Muscle layer of duodenum (tissue), 2 donors: ENCODE results near the gene FAR2.
A peak's percentile ranks its signal among the peaks of the same experiment; 100 is the strongest.

Experiments
- H3K27ac ChIP-seq: one replicate; pipeline ENCODE4 v1.7.0; 2013; ENCODE audit warnings: mild to moderate bottlenecking, low read length
- H3K27me3 ChIP-seq: one replicate; pipeline ENCODE4 v1.7.0; 2013; ENCODE audit warnings: low read depth, mild to moderate bottlenecking, control low read depth, low read length
- H3K36me3 ChIP-seq, 2 donors: one replicate each; pipeline ENCODE4 v1.7.0; 2013; ENCODE audit warnings: low read length in 2 of 2, control low read depth in 1 of 2, mild to moderate bottlenecking in 1 of 2; ENCODE audit not compliant: insufficient read depth in 2 of 2, control insufficient read depth in 1 of 2
- H3K4me1 ChIP-seq, 2 donors: one replicate each; pipeline ENCODE4 v1.7.0; 2013; ENCODE audit warnings: low read length in 2 of 2, mild to moderate bottlenecking in 2 of 2, control low read depth in 1 of 2, moderate library complexity in 1 of 2; ENCODE audit not compliant: insufficient read depth in 2 of 2, control insufficient read depth in 1 of 2
- H3K4me3 ChIP-seq, 2 donors: one replicate each; pipeline ENCODE4 v1.7.0; 2013; ENCODE audit warnings: low read length in 2 of 2, low read depth in 1 of 2, mild to moderate bottlenecking in 1 of 2
- H3K9me3 ChIP-seq, 2 donors: one replicate each; pipeline ENCODE4 v1.7.0; 2013; ENCODE audit warnings: low read length in 2 of 2, control low read depth in 1 of 2, mild to moderate bottlenecking in 1 of 2; ENCODE audit not compliant: control insufficient read depth in 1 of 2
- donor health status: healthy.

FAR2 gene

DNA sequence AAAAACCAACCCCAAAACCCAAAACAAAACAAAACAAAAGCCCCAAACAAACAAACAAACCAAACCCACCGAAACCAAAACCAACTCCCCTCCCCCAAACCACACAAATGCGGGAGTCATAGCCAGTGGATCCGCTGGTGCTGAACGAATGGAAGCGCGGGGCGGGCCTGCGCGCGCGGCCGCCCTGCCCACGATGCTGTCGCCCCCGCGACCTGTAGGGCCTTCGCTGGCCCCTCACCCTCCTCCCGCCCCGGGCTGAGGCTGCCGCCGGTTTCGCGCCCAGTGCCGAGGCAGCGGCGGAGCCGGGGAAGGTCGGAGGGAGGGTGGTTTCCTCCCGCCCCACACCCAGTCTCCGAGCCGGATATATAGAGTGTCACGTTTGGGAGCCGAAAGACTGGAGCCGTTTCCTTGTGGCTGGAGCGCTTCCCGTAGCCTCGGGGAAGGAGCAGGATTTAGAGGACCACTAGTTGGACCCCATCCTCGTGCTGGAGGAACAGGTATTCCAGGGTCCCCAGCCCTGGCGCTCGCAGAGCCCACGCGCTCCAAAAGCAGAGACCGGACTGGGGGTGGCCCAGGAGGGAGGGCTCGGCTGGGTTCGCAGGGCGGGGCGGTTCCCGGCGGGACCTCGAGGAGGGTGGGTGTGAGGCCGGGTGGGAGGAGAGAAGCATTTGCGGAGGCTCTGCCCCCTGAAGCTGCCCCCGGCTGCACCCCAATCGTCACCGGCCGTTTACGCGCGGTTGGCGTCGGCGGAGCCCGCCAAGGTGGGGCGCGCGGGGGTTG is at the start of gene FAR2:
FAR2 (plus strand) TSS at position 368 of the 780 bp plus-strand sequence. CDS start 121,172 bp downstream, outside the sequence.
- Histone ChIP-seq H3K27me3 (no peaks in the 10 kb centered on the region), H3K9me3 (no peaks in the 10 kb centered on the region), H3K27ac (peak within 1 kb of the TSS; percentile 94), H3K4me3 (peak within 1 kb of the TSS; percentile 88 to 93), H3K36me3 (no peaks in the 10 kb centered on the region), H3K4me1 (peaks cover 13 to 21% of the 10 kb centered on the region in 2 donors)

DNA sequence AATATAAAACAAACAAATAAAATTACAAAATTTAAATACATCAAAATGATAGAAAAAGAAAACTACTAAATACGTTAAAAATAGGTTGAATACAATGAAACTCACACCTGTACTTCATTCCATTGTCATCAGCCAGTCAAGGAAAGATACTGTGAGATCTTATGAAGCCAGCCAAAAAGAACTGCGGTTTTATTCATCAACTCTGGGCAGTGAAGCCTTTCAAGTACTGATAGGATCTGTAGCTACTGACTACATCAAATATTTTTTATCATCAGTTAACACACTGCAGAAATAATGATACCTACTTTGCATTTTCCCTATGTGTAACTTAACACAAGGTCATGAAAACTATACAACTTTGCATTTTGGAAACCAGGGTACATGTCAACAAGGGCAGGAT is 46.3 kb upstream of the FAR2 start:
- H3K9me3 ChIP-seq: no peaks in the 10 kb centered on the region
- no peaks in the 10 kb centered on the region for H3K27me3 ChIP-seq
- no peaks in the 10 kb centered on the region for H3K36me3 ChIP-seq
- no peak overlapping the region for H3K4me3 ChIP-seq
- no peak overlapping the region for H3K27ac ChIP-seq
- no peaks in the 10 kb centered on the region for H3K4me1 ChIP-seq

DNA sequence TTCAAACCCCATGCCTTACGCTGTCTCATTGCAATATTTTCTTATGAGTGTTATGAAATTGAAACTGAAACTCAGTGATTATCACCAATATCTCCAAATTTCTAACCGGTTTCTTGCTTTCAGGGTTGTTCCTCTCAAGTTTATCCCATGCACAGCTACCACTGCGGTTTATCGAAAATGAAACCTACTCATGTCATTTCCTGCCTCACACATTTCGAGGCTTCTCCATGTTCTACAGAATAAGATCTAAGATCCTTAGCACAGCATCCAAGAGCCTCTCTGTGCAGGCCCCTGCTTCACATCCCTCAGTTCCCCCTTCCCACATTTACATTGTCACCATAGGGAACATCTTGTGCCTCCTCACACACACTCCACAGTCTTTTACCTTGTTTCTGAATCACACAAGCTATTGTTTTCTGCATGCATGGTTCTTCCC is 45.5 kb upstream of the FAR2 start:
- no peak overlapping the region for H3K27ac ChIP-seq

DNA sequence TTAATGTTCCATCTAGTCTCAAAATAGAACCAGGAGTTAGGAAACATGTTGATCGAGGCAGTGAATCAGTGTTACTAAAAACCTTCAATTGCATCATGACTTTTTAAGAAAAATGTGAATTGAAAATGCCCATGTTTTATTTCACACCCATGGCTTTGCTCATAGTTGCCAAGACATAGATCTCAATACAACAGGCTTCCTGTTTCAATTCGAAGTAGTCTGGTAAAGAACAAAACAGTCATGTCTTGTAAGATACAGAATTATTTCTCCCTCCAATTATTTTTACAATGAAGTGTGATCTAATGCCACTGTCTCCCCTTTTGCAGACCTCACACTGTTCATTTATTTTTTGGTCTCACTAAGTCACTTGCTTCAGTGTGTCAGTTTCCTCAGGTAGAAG is 44.6 kb upstream of the FAR2 start:
- Histone ChIP-seq H3K4me3 (no peak overlapping the region), H3K27me3 (no peaks in the 10 kb centered on the region), H3K27ac (no peak overlapping the region), H3K36me3 (no peaks in the 10 kb centered on the region), H3K4me1 (no peaks in the 10 kb centered on the region), H3K9me3 (no peaks in the 10 kb centered on the region)

More for the DNA sequence above, 45.5 kb upstream of the FAR2 start:
- no peak overlapping the region for H3K4me3 ChIP-seq
- no peaks in the 10 kb centered on the region for H3K27me3 ChIP-seq
- H3K9me3 ChIP-seq: no peaks in the 10 kb centered on the region
- no peaks in the 10 kb centered on the region for H3K36me3 ChIP-seq
- H3K4me1 ChIP-seq: no peaks in the 10 kb centered on the region

DNA sequence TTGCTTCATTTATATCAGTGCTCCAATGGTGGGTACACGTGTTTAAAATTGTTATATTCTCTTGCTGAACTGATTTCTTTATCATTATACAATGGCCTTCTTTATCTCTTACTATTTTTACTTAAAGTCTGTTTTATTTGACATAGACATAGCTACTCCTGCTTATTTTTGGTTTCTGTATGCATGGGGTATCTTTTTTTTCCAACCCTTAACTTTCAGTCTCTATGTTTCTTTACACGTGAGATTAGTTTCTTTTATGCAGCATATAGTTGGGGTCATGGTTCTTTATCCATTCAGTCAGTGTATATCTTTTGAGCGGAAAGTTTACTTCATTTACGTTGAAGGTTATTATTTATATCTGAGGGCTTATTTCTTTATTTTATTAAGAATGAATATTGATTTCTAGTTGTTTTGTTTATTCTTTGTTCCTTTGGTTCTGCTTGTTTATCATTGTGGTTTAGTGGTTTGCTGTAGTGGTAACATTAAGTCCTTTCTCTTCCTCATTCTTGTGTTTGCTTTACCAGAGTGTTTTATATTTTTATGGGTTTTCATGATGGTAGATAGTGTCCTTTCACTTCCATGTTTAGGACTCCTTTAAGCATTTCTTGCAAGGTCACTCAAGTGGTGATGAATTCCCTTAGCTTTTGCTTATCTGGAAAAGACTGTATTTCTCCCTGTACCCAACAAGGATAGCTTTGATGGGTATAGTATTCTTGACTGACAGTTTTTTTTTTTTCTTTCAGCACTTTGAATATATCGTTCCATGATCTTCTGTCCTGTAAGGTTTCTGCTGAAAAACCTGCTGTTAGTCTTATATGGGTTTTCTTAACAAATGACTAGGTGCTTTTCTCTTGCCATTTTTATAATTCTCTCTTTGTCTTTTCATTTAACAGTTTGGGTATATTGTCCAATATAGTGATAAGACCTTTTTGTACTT is 38.3 kb upstream of the FAR2 start:
- H3K27me3 ChIP-seq: no peaks in the 10 kb centered on the region
- no peak overlapping the region for H3K4me3 ChIP-seq
- peaks cover 0 to 4% of the 10 kb centered on the region in 2 donors for H3K9me3 ChIP-seq
- H3K27ac ChIP-seq: no peak overlapping the region
- H3K36me3 ChIP-seq: no peaks in the 10 kb centered on the region
- H3K4me1 ChIP-seq: no peaks in the 10 kb centered on the region

DNA sequence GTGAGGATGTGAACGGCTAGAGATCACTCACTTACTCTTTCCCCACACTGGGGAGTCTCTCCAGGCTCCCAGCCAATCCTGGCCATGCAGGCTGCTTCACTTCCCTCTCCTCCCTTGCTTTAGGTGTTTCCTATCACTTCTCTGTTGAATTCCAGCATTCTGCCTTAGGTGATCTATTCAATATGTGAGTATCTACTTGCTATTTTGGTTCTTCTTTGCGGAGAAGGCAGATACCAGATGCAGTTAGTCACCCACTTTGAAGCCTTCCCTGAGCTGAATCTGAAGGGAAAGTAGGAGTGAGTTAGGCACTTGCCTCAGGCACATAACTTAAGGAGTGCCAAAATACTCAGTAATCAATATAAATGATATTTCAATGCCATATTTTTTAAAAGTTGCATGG is 36.0 kb upstream of the FAR2 start:
- H3K9me3 ChIP-seq: peaks cover 0 to 4% of the 10 kb centered on the region in 2 donors
- H3K27ac ChIP-seq: no peak overlapping the region
- H3K36me3 ChIP-seq: no peaks in the 10 kb centered on the region
- H3K27me3 ChIP-seq: no peaks in the 10 kb centered on the region
- H3K4me3 ChIP-seq: no peak overlapping the region
- H3K4me1 ChIP-seq: no peaks in the 10 kb centered on the region

DNA sequence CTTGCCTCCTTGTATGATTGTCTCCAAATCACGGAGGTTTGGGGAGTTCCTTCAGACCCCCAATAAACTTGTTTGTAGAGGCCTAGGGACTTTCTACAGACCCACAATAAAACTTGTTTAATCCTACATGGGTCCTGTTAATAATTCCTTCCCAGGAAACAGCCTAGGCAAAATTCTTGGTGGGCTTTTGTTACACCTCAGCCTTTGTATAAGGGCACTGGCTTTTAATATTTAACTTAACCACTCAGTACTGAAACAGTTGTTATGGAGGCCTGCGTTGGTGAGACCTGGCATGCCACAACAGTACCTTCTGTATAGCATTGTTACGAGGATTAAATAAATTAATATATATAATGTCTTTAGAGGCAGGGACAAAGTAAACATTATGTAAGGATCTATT is 32.7 kb upstream of the FAR2 start:
- Histone ChIP-seq H3K4me3 (no peak overlapping the region), H3K27ac (no peak overlapping the region), H3K4me1 (no peaks in the 10 kb centered on the region), H3K27me3 (no peaks in the 10 kb centered on the region), H3K36me3 (no peaks in the 10 kb centered on the region), H3K9me3 (no peaks in the 10 kb centered on the region)

DNA sequence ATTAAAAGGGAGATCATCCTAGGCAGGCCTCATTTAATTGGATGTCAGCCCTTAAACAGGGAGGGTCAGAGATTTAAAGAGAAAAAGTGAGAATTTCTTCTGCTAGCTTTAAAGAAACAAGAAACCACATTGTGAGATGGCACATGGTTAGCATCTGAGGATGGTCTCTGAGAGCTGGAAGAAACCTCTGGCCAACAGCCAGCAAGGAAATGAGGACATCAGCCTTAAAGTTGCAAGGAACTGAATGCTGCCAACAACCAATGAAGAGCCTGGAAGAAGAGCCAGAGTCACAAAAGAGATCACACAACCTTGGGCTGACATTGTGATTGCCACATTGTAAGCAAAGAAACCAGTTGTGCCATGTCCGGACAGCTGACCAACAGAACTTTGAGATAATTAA is 17.5 kb upstream of the FAR2 start:
- H3K27me3 ChIP-seq: no peaks in the 10 kb centered on the region
- H3K9me3 ChIP-seq: no peaks in the 10 kb centered on the region
- H3K4me1 ChIP-seq: no peaks in the 10 kb centered on the region
- no peak overlapping the region for H3K27ac ChIP-seq
- no peak overlapping the region for H3K4me3 ChIP-seq
- no peaks in the 10 kb centered on the region for H3K36me3 ChIP-seq

DNA sequence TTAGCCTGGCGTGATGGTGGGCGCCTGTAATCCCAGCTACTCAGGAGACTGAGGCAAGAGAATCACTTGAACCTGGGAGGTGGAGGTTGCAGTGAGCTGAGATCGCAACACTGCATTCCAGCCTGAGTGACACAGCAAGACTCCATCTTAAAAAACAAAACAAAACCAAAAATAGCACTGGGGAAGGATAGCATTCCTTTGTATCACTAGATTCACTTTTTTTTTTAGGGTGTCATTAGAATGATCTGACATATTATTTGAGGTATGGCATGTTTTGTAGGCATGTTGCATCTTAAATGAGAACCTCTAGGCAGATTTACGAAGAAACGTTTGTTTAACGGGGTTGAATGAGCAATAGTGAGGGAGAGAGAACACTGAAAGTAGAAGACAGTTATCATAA is 16.8 kb upstream of the FAR2 start:
- H3K27ac ChIP-seq: no peak overlapping the region
- H3K9me3 ChIP-seq: no peaks in the 10 kb centered on the region
- no peaks in the 10 kb centered on the region for H3K4me1 ChIP-seq
- H3K27me3 ChIP-seq: no peaks in the 10 kb centered on the region
- H3K36me3 ChIP-seq: no peaks in the 10 kb centered on the region
- H3K4me3 ChIP-seq: no peak overlapping the region

DNA sequence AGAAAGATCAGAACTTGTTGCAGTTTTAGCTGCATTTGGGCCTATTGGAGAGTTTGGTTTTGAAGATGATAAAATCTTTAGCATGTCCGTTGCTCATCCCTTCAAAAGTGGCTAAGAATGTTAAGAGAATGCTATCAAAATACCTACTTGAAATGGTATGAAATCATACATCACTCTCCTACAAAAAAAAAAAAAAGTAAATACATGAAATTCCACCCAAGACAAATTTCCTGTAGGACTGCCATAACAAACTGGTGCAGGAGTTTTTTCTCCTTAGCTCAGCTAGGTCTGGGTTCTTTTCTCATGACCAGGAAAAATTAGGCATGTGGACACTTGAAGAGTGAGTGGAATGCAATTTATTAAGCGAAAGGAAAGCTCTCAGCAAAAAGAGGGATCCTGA is 15.9 kb upstream of the FAR2 start:
- Histone ChIP-seq H3K27me3 (no peaks in the 10 kb centered on the region), H3K9me3 (no peaks in the 10 kb centered on the region), H3K4me3 (no peak overlapping the region), H3K4me1 (no peaks in the 10 kb centered on the region), H3K27ac (no peak overlapping the region), H3K36me3 (no peaks in the 10 kb centered on the region)

DNA sequence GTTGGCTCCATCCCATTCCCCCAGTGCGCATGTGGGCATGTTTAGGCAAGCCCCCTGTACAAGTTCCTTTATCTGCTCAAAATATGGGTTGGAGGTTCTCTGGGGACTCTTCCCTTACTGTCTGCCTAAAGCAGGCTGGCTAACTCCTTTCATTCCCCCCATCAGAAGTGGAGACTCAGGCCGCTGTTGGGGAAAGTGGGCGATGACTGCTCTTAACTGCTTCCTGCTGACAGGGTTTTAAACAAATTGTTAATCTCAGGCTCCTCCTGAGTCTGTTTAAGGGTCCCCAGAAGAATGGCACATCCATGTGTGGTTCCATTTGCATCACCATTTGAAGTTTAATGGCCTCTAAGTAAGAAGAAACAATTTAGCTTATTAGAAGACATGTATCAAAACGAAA is 15.4 kb upstream of the FAR2 start:
- Histone ChIP-seq H3K27ac (no peak overlapping the region), H3K4me3 (no peak overlapping the region), H3K9me3 (no peaks in the 10 kb centered on the region), H3K4me1 (no peaks in the 10 kb centered on the region), H3K27me3 (no peaks in the 10 kb centered on the region), H3K36me3 (no peaks in the 10 kb centered on the region)
